Liver (tissue), 9 donors: ENCODE results near the gene MASP2. TPM values are rescaled to one million over a fixed set of nuclear protein-coding genes. Genes with fewer than 3 reads are reported as not detected.

Experiments
- DNase-seq: peaks from one replicate; pipeline ENCODE4 v3.0.0-alpha.2; 2017; ENCODE audit warnings: low spot score
- H3K27ac ChIP-seq, 2 donors: one replicate each; pipeline ENCODE4 v1.7.0; 2013; ENCODE audit warnings: inconsistent platforms in 2 of 2, low read length in 2 of 2, control low read depth in 1 of 2, low read depth in 1 of 2, mild to moderate bottlenecking in 1 of 2
- H3K27me3 ChIP-seq, 4 donors: one replicate each; pipeline versions ENCODE4 v1.6.1 to v1.7.0; 2013; ENCODE audit warnings: low read length in 3 of 4, inconsistent platforms in 1 of 4, mild to moderate bottlenecking in 1 of 4, moderate library complexity in 1 of 4; ENCODE audit not compliant: control insufficient read depth in 4 of 4, insufficient read depth in 4 of 4
- H3K36me3 ChIP-seq, 4 donors: one replicate each; pipeline versions ENCODE4 v1.6.1 to v1.7.0; 2013; ENCODE audit warnings: low read length in 3 of 4, mild to moderate bottlenecking in 3 of 4, low read depth in 1 of 4, moderate library complexity in 1 of 4; ENCODE audit not compliant: control insufficient read depth in 4 of 4, insufficient read depth in 3 of 4
- H3K4me1 ChIP-seq, 4 donors: one replicate each; pipeline versions ENCODE4 v1.6.1 to v1.7.0; 2013; ENCODE audit warnings: low read length in 3 of 4, mild to moderate bottlenecking in 3 of 4, moderate library complexity in 1 of 4; ENCODE audit not compliant: control insufficient read depth in 4 of 4, insufficient read depth in 4 of 4
- H3K4me3 ChIP-seq, 3 donors: one replicate each; pipeline versions ENCODE4 v1.6.1 to v1.7.0; 2013; ENCODE audit warnings: low read length in 3 of 3, control low read depth in 1 of 3, low read depth in 1 of 3, mild to moderate bottlenecking in 1 of 3
- H3K9ac ChIP-seq, 2 donors: one replicate each; pipeline ENCODE4 v1.7.0; 2013; ENCODE audit warnings: low read length in 2 of 2, mild to moderate bottlenecking in 2 of 2, moderate library complexity in 2 of 2, control low read depth in 1 of 2, low read depth in 1 of 2
- H3K9me3 ChIP-seq, 4 donors: one replicate each; pipeline versions ENCODE4 v1.6.1 to v1.7.0; 2013; ENCODE audit warnings: low read length in 3 of 4; ENCODE audit not compliant: control insufficient read depth in 4 of 4
- EGR1 ChIP-seq, 2 donors: IDR thresholded peaks; 2 replicates each; pipeline ENCODE4 v1.6.1; 2016 to 2018; ENCODE audit warnings: antibody characterized with exemption in 2 of 2, low read depth in 2 of 2
- FOXA1 ChIP-seq: IDR thresholded peaks from 2 replicates; pipeline ENCODE4 v1.6.1; 2016; ENCODE audit warnings: antibody characterized with exemption
- GABPA ChIP-seq, 2 donors: IDR thresholded peaks in 1 of 2; conservative IDR thresholded peaks in 1 of 2; 2 replicates each; pipeline ENCODE4 v1.6.1; 2016; ENCODE audit warnings: antibody characterized with exemption in 2 of 2, mild to moderate bottlenecking in 1 of 2, moderate library complexity in 1 of 2
- HNF4A ChIP-seq, 2 donors: conservative IDR thresholded peaks; 2 replicates each; pipeline ENCODE4 v1.6.1; 2016; ENCODE audit warnings: antibody characterized with exemption in 2 of 2, mild to moderate bottlenecking in 2 of 2
- HNF4G ChIP-seq: IDR thresholded peaks from 2 replicates; pipeline ENCODE4 v1.6.1; 2016; ENCODE audit warnings: antibody characterized with exemption
- JUND ChIP-seq, 2 donors: IDR thresholded peaks; 2 replicates each; pipeline ENCODE4 v1.6.1; 2016; ENCODE audit warnings: antibody characterized with exemption in 2 of 2
- NR2F2 ChIP-seq: IDR thresholded peaks from 2 replicates; pipeline ENCODE4 v1.6.1; 2016; ENCODE audit warnings: antibody characterized with exemption
- RAD21 ChIP-seq, 2 donors: IDR thresholded peaks; 2 replicates each; pipeline ENCODE4 v1.6.1; 2016; ENCODE audit warnings: antibody characterized with exemption in 2 of 2, mild to moderate bottlenecking in 2 of 2
- SP1 ChIP-seq: IDR thresholded peaks from 2 replicates; pipeline ENCODE4 v1.6.1; 2018; ENCODE audit warnings: antibody characterized with exemption, mild to moderate bottlenecking
- TAF1 ChIP-seq: conservative IDR thresholded peaks from 2 replicates; pipeline ENCODE4 v1.6.1; 2016; ENCODE audit warnings: antibody characterized with exemption, mild to moderate bottlenecking
- YY1 ChIP-seq: IDR thresholded peaks from 2 replicates; pipeline ENCODE4 v1.6.1; 2016; ENCODE audit warnings: antibody characterized with exemption, mild to moderate bottlenecking
- WGBS: extraction: QIAGEN DNeasy Blood & Tissue Kit; methylation state at CpG from one replicate; pipeline ENCODE4 v1.1.7; 2013; 5-methylcytosine and 5-hydroxymethylcytosine counted together
- polyA plus RNA-seq, 2 donors: library from polyadenylated mRNA; stranded (reverse) in 1 of 2; unstranded in 1 of 2; fragments of 200-250 nt in 1 of 2; fragments of >200 nt in 1 of 2; fragmentation: Nextera tagmentation in 1 of 2; extraction: Ambion mirVana in 1 of 2; gene quantifications; one replicate each; pipeline versions ENCODE4 v1.2.1 to v1.2.3, GENCODE V29; 2013 to 2015
- total RNA-seq, 2 donors: library from RNA; depleted of rRNA; stranded (reverse); fragments of >200 nt; gene quantifications; one replicate each; pipeline ENCODE4 v1.2.3, GENCODE V29; 2014
- TF ChIP-seq, protein P1 (sequence below): IDR thresholded peaks from 2 replicates; pipeline ENCODE4 v1.6.1; 2016; ENCODE audit warnings: antibody characterized with exemption
- TF ChIP-seq, protein P2 (sequence below): IDR thresholded peaks from 2 replicates; pipeline ENCODE4 v1.6.1; 2016; ENCODE audit warnings: antibody characterized with exemption, mild to moderate bottlenecking
- TF ChIP-seq, protein P3 (sequence below): fragments of 150-350 bp; IDR thresholded peaks from 2 replicates; pipeline ENCODE4 v1.5.1; 2017; ENCODE audit warnings: improper control_type of control experiment, low read depth, low read length; ENCODE audit not compliant: missing input control
- TF ChIP-seq, protein P4 (sequence below): IDR thresholded peaks from 2 replicates; pipeline ENCODE4 v1.6.1; 2016; ENCODE audit warnings: antibody characterized with exemption
- TF ChIP-seq, protein P5 (sequence below): IDR thresholded peaks from 2 replicates; pipeline ENCODE4 v1.6.1; 2016; ENCODE audit warnings: antibody characterized with exemption
- donor health status: healthy.
- donor health status: healthy.
- donor health status: healthy.
- donor health status: healthy.
- donor health status: healthy.

Gene MASP2
- total and polyA plus RNA-seq, 4 donors, result 30.0 to 530 (median 213) TPM

DNA sequence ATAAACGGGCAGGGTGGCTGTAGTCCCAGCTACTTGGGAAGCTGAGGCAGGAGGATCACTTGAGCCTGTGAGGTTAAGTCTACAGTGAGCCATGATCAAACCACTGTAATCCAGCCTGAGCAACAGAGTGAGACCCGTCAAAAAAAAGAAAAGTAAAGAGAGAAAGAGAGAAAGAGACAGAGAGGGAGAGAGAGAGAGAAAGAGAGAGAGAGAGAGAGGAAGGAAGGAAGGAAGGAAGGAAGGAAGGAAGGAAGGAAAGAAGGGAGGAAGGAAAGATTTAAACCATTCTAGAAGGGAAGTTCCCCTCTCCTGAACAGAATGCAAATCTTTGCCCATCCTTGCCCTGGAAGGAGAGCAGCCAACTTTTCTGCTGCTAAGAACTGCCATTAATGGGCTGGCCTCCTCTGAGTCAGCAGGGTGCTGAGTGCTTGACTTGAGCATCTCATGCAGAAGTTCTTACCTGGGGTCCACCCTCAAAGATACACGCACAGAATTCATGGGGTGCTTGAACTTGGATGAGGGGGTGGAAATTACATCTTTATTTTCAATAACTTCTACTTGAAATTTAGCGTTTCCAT lies 59.1 kb downstream of the MASP2 start:
- H3K4me1 ChIP-seq, result no peaks in the 10 kb centered on the region
- DNase-seq, result no peak
- TF ChIP-seq FOXA1, result no peak
- no peak for TF ChIP-seq JUND (IDR thresholded peaks at IDR 0.05)
- no peak for TF ChIP-seq EGR1 (IDR thresholded peaks at IDR 0.05; ENCODE audit: low read depth in 2 of 2)
- no peak for TF ChIP-seq GABPA (IDR thresholded peaks at IDR 0.05 in 1 of 2, conservative IDR thresholded peaks at IDR 0.05 in 1 of 2)
- TF ChIP-seq, protein P1, sequence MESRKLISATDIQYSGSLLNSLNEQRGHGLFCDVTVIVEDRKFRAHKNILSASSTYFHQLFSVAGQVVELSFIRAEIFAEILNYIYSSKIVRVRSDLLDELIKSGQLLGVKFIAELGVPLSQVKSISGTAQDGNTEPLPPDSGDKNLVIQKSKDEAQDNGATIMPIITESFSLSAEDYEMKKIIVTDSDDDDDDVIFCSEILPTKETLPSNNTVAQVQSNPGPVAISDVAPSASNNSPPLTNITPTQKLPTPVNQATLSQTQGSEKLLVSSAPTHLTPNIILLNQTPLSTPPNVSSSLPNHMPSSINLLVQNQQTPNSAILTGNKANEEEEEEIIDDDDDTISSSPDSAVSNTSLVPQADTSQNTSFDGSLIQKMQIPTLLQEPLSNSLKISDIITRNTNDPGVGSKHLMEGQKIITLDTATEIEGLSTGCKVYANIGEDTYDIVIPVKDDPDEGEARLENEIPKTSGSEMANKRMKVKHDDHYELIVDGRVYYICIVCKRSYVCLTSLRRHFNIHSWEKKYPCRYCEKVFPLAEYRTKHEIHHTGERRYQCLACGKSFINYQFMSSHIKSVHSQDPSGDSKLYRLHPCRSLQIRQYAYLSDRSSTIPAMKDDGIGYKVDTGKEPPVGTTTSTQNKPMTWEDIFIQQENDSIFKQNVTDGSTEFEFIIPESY, result no peak
- no peak for TF ChIP-seq NR2F2
- TF ChIP-seq HNF4G, result no peak
- no peak for TF ChIP-seq YY1
- TF ChIP-seq SP1, result no peak
- TF ChIP-seq HNF4A (conservative IDR thresholded peaks at IDR 0.05), result no peak
- TF ChIP-seq RAD21 (IDR thresholded peaks at IDR 0.05), result no peak
- TF ChIP-seq, protein P2, sequence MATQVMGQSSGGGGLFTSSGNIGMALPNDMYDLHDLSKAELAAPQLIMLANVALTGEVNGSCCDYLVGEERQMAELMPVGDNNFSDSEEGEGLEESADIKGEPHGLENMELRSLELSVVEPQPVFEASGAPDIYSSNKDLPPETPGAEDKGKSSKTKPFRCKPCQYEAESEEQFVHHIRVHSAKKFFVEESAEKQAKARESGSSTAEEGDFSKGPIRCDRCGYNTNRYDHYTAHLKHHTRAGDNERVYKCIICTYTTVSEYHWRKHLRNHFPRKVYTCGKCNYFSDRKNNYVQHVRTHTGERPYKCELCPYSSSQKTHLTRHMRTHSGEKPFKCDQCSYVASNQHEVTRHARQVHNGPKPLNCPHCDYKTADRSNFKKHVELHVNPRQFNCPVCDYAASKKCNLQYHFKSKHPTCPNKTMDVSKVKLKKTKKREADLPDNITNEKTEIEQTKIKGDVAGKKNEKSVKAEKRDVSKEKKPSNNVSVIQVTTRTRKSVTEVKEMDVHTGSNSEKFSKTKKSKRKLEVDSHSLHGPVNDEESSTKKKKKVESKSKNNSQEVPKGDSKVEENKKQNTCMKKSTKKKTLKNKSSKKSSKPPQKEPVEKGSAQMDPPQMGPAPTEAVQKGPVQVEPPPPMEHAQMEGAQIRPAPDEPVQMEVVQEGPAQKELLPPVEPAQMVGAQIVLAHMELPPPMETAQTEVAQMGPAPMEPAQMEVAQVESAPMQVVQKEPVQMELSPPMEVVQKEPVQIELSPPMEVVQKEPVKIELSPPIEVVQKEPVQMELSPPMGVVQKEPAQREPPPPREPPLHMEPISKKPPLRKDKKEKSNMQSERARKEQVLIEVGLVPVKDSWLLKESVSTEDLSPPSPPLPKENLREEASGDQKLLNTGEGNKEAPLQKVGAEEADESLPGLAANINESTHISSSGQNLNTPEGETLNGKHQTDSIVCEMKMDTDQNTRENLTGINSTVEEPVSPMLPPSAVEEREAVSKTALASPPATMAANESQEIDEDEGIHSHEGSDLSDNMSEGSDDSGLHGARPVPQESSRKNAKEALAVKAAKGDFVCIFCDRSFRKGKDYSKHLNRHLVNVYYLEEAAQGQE, result no peak
- TF ChIP-seq, protein P3, sequence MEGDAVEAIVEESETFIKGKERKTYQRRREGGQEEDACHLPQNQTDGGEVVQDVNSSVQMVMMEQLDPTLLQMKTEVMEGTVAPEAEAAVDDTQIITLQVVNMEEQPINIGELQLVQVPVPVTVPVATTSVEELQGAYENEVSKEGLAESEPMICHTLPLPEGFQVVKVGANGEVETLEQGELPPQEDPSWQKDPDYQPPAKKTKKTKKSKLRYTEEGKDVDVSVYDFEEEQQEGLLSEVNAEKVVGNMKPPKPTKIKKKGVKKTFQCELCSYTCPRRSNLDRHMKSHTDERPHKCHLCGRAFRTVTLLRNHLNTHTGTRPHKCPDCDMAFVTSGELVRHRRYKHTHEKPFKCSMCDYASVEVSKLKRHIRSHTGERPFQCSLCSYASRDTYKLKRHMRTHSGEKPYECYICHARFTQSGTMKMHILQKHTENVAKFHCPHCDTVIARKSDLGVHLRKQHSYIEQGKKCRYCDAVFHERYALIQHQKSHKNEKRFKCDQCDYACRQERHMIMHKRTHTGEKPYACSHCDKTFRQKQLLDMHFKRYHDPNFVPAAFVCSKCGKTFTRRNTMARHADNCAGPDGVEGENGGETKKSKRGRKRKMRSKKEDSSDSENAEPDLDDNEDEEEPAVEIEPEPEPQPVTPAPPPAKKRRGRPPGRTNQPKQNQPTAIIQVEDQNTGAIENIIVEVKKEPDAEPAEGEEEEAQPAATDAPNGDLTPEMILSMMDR, result no peak
- no peak for TF ChIP-seq TAF1
- 82% methylated on average over 4 of the region's 4 CpGs for WGBS
- no peaks in the 10 kb centered on the region for H3K36me3 ChIP-seq
- no peak overlapping the region for H3K9ac ChIP-seq
- no peak overlapping the region for H3K4me3 ChIP-seq
- no peak overlapping the region for H3K27ac ChIP-seq
- H3K9me3 ChIP-seq, result no peaks in the 10 kb centered on the region
- H3K27me3 ChIP-seq, result no peaks in the 10 kb centered on the region

DNA sequence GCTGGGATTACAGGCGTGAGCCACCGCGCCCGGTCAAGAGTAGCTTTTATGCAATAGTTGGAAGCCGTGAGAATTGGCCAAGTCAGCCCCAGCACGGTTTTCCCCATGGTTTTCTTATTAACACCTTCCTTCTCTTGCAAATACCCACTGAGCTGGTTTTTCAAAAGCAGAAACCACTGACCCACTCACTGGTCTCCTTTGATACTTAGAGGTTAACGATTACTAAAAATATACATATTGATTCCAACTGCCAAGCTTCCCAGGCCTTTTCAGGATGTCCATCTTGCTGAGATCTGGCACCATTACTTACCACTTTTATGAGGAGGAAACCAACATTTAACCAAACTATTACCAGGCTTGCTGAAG lies 60.5 kb downstream of the MASP2 start:
- Histone ChIP-seq H3K27ac (no peak overlapping the region), H3K27me3 (no peaks in the 10 kb centered on the region), H3K4me1 (no peaks in the 10 kb centered on the region), H3K4me3 (no peak overlapping the region), H3K9ac (no peak overlapping the region), H3K9me3 (no peaks in the 10 kb centered on the region), H3K36me3 (no peaks in the 10 kb centered on the region)
- DNase-seq, result no peak
- WGBS, result 73% methylated on average over 7 of the region's 7 CpGs
- TF ChIP-seq, protein P4, sequence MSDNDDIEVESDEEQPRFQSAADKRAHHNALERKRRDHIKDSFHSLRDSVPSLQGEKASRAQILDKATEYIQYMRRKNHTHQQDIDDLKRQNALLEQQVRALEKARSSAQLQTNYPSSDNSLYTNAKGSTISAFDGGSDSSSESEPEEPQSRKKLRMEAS, result no peak
- TF ChIP-seq, protein P1, result no peak
- TF ChIP-seq HNF4G (no peak), HNF4A (conservative IDR thresholded peaks at IDR 0.05) (no peak), YY1 (no peak), EGR1 (IDR thresholded peaks at IDR 0.05; ENCODE audit: low read depth in 2 of 2) (no peak), NR2F2 (no peak), TAF1 (no peak), RAD21 (IDR thresholded peaks at IDR 0.05) (no peak)
- TF ChIP-seq, protein P5, sequence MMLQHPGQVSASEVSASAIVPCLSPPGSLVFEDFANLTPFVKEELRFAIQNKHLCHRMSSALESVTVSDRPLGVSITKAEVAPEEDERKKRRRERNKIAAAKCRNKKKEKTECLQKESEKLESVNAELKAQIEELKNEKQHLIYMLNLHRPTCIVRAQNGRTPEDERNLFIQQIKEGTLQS, result no peak
- TF ChIP-seq, protein P3, result no peak
